Activated CD8-positive, alpha-beta memory T cell treated with anti-CD3 and anti-CD28 coated beads for 48 hours (primary cell): Measurements from ENCODE around the gene ZNF98.

Experiments
- DNase-seq, 3 experiments: peaks; one replicate each; pipeline ENCODE4 v3.0.0-alpha.2; 2020; ENCODE audit warnings: low read depth in 2 of 3, low spot score in 2 of 3

ZNF98 gene

GRCh38 chr19:22422211-22422610 lies at the start of gene ZNF98:
Gene ZNF98, minus strand, starts transcription at chr19:22422346. Its CDS starts 122 bp downstream, at chr19:22422224.
- DNase-seq, result no peak

GRCh38 chr19:22446605-22447004 lies 24.5 kb upstream of the ZNF98 start:
- no peak for DNase-seq

- no peak for DNase-seq
Measured at GRCh38 chr19:22438011-22438410, 15.9 kb upstream of the ZNF98 start.

- DNase-seq, result no peak
Measured at GRCh38 chr19:22427960-22428913, 6.1 kb upstream of the ZNF98 start.

GRCh38 chr19:22427547-22427946 lies 5.4 kb upstream of the ZNF98 start:
- no peak for DNase-seq

GRCh38 chr19:22426901-22427300 lies 4.8 kb upstream of the ZNF98 start:
- no peak for DNase-seq

GRCh38 chr19:22421797-22422196 lies 349 bp downstream of the ZNF98 start:
- DNase-seq, result no peak

GRCh38 chr19:22354665-22355064 lies 67.5 kb downstream of the ZNF98 start:
- DNase-seq, result no peak
